Measurements from ENCODE around the gene JAK1.
"Not testable (repeated sequence)": the region's sequence is repeated elsewhere in the genome, so short reads cannot be mapped to it uniquely, and the experiment has no call there.

Gene JAK1

GRCh38 chr1:64919120-64919519 is 47.2 kb downstream of the JAK1 start:
- not testable (repeated sequence) for H3K9ac ChIP-seq (ENCODE audit: low read length in 2 of 2); H3K9me3 ChIP-seq (ENCODE audit: control insufficient read depth in 2 of 2, low read length in 2 of 2); H3K4me1 ChIP-seq (ENCODE audit: control insufficient read depth, insufficient read depth, low read length); H3K27me3 ChIP-seq (ENCODE audit: control insufficient read depth in 1 of 2, insufficient read depth in 2 of 2, low read length in 2 of 2); H3K27ac ChIP-seq (ENCODE audit: low read length); H3K36me3 ChIP-seq (ENCODE audit: control insufficient read depth in 2 of 2, insufficient read depth in 2 of 2, low read length in 2 of 2); H3K4me3 ChIP-seq (ENCODE audit: low read length in 2 of 2)

- H3K36me3 ChIP-seq (ENCODE audit: control insufficient read depth in 2 of 2, insufficient read depth in 2 of 2, low read length in 2 of 2): no peaks in the 10 kb centered on the region
- peaks cover 8% of the 10 kb centered on the region for H3K4me1 ChIP-seq (ENCODE audit: control insufficient read depth, insufficient read depth, low read length)
- no peak overlapping the region for H3K27ac ChIP-seq (ENCODE audit: low read length)
- no peaks in the 10 kb centered on the region for H3K9me3 ChIP-seq (ENCODE audit: control insufficient read depth in 2 of 2, low read length in 2 of 2)
- H3K4me3 ChIP-seq (ENCODE audit: low read length in 2 of 2): peak overlapping the region in 1 of 2 donors; percentile 17
- no peaks in the 10 kb centered on the region for H3K27me3 ChIP-seq (ENCODE audit: control insufficient read depth in 1 of 2, insufficient read depth in 2 of 2, low read length in 2 of 2)
- no peak overlapping the region for H3K9ac ChIP-seq (ENCODE audit: low read length in 2 of 2)
Measured at GRCh38 chr1:64917907-64918306, 48.4 kb downstream of the JAK1 start.

- no peaks in the 10 kb centered on the region for H3K9me3 ChIP-seq (ENCODE audit: control insufficient read depth in 2 of 2, low read length in 2 of 2)
- no peaks in the 10 kb centered on the region for H3K36me3 ChIP-seq (ENCODE audit: control insufficient read depth in 2 of 2, insufficient read depth in 2 of 2, low read length in 2 of 2)
- H3K27me3 ChIP-seq (ENCODE audit: control insufficient read depth in 1 of 2, insufficient read depth in 2 of 2, low read length in 2 of 2): no peaks in the 10 kb centered on the region
- H3K4me3 ChIP-seq (ENCODE audit: low read length in 2 of 2): peak overlapping the region in 1 of 2 donors; percentile 17
- H3K9ac ChIP-seq (ENCODE audit: low read length in 2 of 2): no peak overlapping the region
- no peak overlapping the region for H3K27ac ChIP-seq (ENCODE audit: low read length)
- H3K4me1 ChIP-seq (ENCODE audit: control insufficient read depth, insufficient read depth, low read length): peaks cover 8% of the 10 kb centered on the region
Measured at GRCh38 chr1:64917328-64917861, 49.0 kb downstream of the JAK1 start.

- Histone ChIP-seq H3K4me3 (ENCODE audit: low read length in 2 of 2) (no peak overlapping the region), H3K9me3 (ENCODE audit: control insufficient read depth in 2 of 2, low read length in 2 of 2) (no peaks in the 10 kb centered on the region), H3K36me3 (ENCODE audit: control insufficient read depth in 2 of 2, insufficient read depth in 2 of 2, low read length in 2 of 2) (no peaks in the 10 kb centered on the region), H3K27ac (ENCODE audit: low read length) (no peak overlapping the region), H3K4me1 (ENCODE audit: control insufficient read depth, insufficient read depth, low read length) (peaks cover 8% of the 10 kb centered on the region), H3K27me3 (ENCODE audit: control insufficient read depth in 1 of 2, insufficient read depth in 2 of 2, low read length in 2 of 2) (no peaks in the 10 kb centered on the region), H3K9ac (ENCODE audit: low read length in 2 of 2) (no peak overlapping the region)
Measured at GRCh38 chr1:64915381-64916274, 50.7 kb downstream of the JAK1 start.

GRCh38 chr1:64913361-64914015 is 52.9 kb downstream of the JAK1 start:
- Histone ChIP-seq H3K27ac (ENCODE audit: low read length) (no peak overlapping the region), H3K9ac (ENCODE audit: low read length in 2 of 2) (no peak overlapping the region), H3K27me3 (ENCODE audit: control insufficient read depth in 1 of 2, insufficient read depth in 2 of 2, low read length in 2 of 2) (no peaks in the 10 kb centered on the region), H3K36me3 (ENCODE audit: control insufficient read depth in 2 of 2, insufficient read depth in 2 of 2, low read length in 2 of 2) (no peaks in the 10 kb centered on the region), H3K9me3 (ENCODE audit: control insufficient read depth in 2 of 2, low read length in 2 of 2) (no peaks in the 10 kb centered on the region), H3K4me1 (ENCODE audit: control insufficient read depth, insufficient read depth, low read length) (peaks cover 8% of the 10 kb centered on the region), H3K4me3 (ENCODE audit: low read length in 2 of 2) (no peak overlapping the region)

GRCh38 chr1:64912191-64912590 is 54.2 kb downstream of the JAK1 start:
- Histone ChIP-seq H3K4me3 (ENCODE audit: low read length in 2 of 2) (no peak overlapping the region), H3K9me3 (ENCODE audit: control insufficient read depth in 2 of 2, low read length in 2 of 2) (no peaks in the 10 kb centered on the region), H3K36me3 (ENCODE audit: control insufficient read depth in 2 of 2, insufficient read depth in 2 of 2, low read length in 2 of 2) (no peaks in the 10 kb centered on the region), H3K27me3 (ENCODE audit: control insufficient read depth in 1 of 2, insufficient read depth in 2 of 2, low read length in 2 of 2) (no peaks in the 10 kb centered on the region), H3K27ac (ENCODE audit: low read length) (no peak overlapping the region), H3K9ac (ENCODE audit: low read length in 2 of 2) (no peak overlapping the region), H3K4me1 (ENCODE audit: control insufficient read depth, insufficient read depth, low read length) (peaks cover 8% of the 10 kb centered on the region)

- Histone ChIP-seq H3K36me3 (ENCODE audit: control insufficient read depth in 2 of 2, insufficient read depth in 2 of 2, low read length in 2 of 2) (no peaks in the 10 kb centered on the region), H3K27me3 (ENCODE audit: control insufficient read depth in 1 of 2, insufficient read depth in 2 of 2, low read length in 2 of 2) (no peaks in the 10 kb centered on the region), H3K9ac (ENCODE audit: low read length in 2 of 2) (no peak overlapping the region), H3K4me3 (ENCODE audit: low read length in 2 of 2) (no peak overlapping the region), H3K4me1 (ENCODE audit: control insufficient read depth, insufficient read depth, low read length) (peaks cover 8% of the 10 kb centered on the region), H3K9me3 (ENCODE audit: control insufficient read depth in 2 of 2, low read length in 2 of 2) (no peaks in the 10 kb centered on the region), H3K27ac (ENCODE audit: low read length) (no peak overlapping the region)
Measured at GRCh38 chr1:64911326-64911725, 55.0 kb downstream of the JAK1 start.

GRCh38 chr1:64909031-64909430 is 57.3 kb downstream of the JAK1 start:
- Histone ChIP-seq H3K4me1 (ENCODE audit: control insufficient read depth, insufficient read depth, low read length) (peaks cover 3% of the 10 kb centered on the region), H3K27ac (ENCODE audit: low read length) (no peak overlapping the region), H3K9ac (ENCODE audit: low read length in 2 of 2) (no peak overlapping the region), H3K36me3 (ENCODE audit: control insufficient read depth in 2 of 2, insufficient read depth in 2 of 2, low read length in 2 of 2) (no peaks in the 10 kb centered on the region), H3K9me3 (ENCODE audit: control insufficient read depth in 2 of 2, low read length in 2 of 2) (no peaks in the 10 kb centered on the region), H3K27me3 (ENCODE audit: control insufficient read depth in 1 of 2, insufficient read depth in 2 of 2, low read length in 2 of 2) (no peaks in the 10 kb centered on the region), H3K4me3 (ENCODE audit: low read length in 2 of 2) (no peak overlapping the region)

GRCh38 chr1:64908575-64908974 is 57.8 kb downstream of the JAK1 start:
- no peaks in the 10 kb centered on the region for H3K36me3 ChIP-seq (ENCODE audit: control insufficient read depth in 2 of 2, insufficient read depth in 2 of 2, low read length in 2 of 2)
- no peaks in the 10 kb centered on the region for H3K4me1 ChIP-seq (ENCODE audit: control insufficient read depth, insufficient read depth, low read length)
- H3K9ac ChIP-seq (ENCODE audit: low read length in 2 of 2): no peak overlapping the region
- H3K4me3 ChIP-seq (ENCODE audit: low read length in 2 of 2): no peak overlapping the region
- H3K9me3 ChIP-seq (ENCODE audit: control insufficient read depth in 2 of 2, low read length in 2 of 2): no peaks in the 10 kb centered on the region
- H3K27ac ChIP-seq (ENCODE audit: low read length): no peak overlapping the region
- no peaks in the 10 kb centered on the region for H3K27me3 ChIP-seq (ENCODE audit: control insufficient read depth in 1 of 2, insufficient read depth in 2 of 2, low read length in 2 of 2)

- H3K4me1 ChIP-seq (ENCODE audit: control insufficient read depth, insufficient read depth, low read length): no peaks in the 10 kb centered on the region
- no peaks in the 10 kb centered on the region for H3K36me3 ChIP-seq (ENCODE audit: control insufficient read depth in 2 of 2, insufficient read depth in 2 of 2, low read length in 2 of 2)
Measured at GRCh38 chr1:64906447-64906846, 59.9 kb downstream of the JAK1 start.

GRCh38 chr1:64903593-64903992 is 62.8 kb downstream of the JAK1 start:
- no peak overlapping the region for H3K4me3 ChIP-seq (ENCODE audit: low read length in 2 of 2)

More at GRCh38 chr1:64906447-64906846, 59.9 kb downstream of the JAK1 start:
- Histone ChIP-seq H3K4me3 (ENCODE audit: low read length in 2 of 2) (no peak overlapping the region), H3K9ac (ENCODE audit: low read length in 2 of 2) (no peak overlapping the region), H3K27me3 (ENCODE audit: control insufficient read depth in 1 of 2, insufficient read depth in 2 of 2, low read length in 2 of 2) (no peaks in the 10 kb centered on the region), H3K9me3 (ENCODE audit: control insufficient read depth in 2 of 2, low read length in 2 of 2) (no peaks in the 10 kb centered on the region), H3K27ac (ENCODE audit: low read length) (no peak overlapping the region)

More at GRCh38 chr1:64903593-64903992, 62.8 kb downstream of the JAK1 start:
- Histone ChIP-seq H3K36me3 (ENCODE audit: control insufficient read depth in 2 of 2, insufficient read depth in 2 of 2, low read length in 2 of 2) (no peaks in the 10 kb centered on the region), H3K27me3 (ENCODE audit: control insufficient read depth in 1 of 2, insufficient read depth in 2 of 2, low read length in 2 of 2) (no peaks in the 10 kb centered on the region), H3K4me1 (ENCODE audit: control insufficient read depth, insufficient read depth, low read length) (peaks cover 1% of the 10 kb centered on the region), H3K9me3 (ENCODE audit: control insufficient read depth in 2 of 2, low read length in 2 of 2) (no peaks in the 10 kb centered on the region), H3K27ac (ENCODE audit: low read length) (no peak overlapping the region), H3K9ac (ENCODE audit: low read length in 2 of 2) (no peak overlapping the region)
